Measurements from ENCODE around the gene SH3GLB2.
A peak's percentile ranks its signal among the peaks of the same experiment; 100 is the strongest.

SH3GLB2 gene

DNA sequence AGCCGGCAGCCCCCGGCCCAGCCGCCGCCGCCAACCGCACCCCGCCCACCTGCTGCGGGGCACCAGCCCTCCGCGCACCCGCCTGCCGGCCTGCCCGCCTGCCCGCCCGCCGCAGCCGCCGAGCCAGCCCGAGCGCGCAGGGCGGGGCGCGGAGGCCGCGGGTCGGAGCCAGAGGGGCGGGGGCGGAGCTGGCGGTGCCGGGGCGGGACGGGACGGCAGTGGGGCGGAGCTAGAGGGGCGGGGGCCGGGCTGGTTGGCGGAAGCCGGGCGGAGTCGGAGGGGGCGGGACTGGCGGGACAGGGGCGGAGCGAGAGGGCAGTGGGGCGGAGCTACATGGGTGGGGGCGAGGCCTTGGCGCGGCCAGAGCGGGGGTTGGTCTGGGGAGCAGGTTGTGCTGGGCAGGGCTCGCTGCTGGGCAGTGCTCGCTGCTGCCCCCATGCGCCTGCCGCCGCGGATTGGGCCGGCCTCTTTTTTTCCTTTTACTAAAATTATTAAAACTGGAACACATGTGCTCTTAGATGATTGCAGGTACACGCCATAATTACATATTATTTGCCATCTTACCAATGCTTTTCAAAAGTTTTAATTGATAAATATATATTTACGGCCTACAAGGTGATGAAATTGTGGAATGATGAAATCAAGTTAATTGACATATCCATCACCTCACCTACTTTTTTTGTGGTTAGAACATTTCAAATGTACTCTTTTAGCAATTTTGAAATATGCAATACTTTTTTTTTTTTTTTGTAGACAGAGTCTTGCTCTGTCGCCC, at the start of gene SH3GLB2:
Gene SH3GLB2 (minus strand): TSS at position 140 of the 775 bp plus-strand sequence. CDS start 177 bp downstream, outside the sequence.
- TF ChIP-seq, protein P1, sequence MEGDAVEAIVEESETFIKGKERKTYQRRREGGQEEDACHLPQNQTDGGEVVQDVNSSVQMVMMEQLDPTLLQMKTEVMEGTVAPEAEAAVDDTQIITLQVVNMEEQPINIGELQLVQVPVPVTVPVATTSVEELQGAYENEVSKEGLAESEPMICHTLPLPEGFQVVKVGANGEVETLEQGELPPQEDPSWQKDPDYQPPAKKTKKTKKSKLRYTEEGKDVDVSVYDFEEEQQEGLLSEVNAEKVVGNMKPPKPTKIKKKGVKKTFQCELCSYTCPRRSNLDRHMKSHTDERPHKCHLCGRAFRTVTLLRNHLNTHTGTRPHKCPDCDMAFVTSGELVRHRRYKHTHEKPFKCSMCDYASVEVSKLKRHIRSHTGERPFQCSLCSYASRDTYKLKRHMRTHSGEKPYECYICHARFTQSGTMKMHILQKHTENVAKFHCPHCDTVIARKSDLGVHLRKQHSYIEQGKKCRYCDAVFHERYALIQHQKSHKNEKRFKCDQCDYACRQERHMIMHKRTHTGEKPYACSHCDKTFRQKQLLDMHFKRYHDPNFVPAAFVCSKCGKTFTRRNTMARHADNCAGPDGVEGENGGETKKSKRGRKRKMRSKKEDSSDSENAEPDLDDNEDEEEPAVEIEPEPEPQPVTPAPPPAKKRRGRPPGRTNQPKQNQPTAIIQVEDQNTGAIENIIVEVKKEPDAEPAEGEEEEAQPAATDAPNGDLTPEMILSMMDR (IDR thresholded peaks at IDR 0.05; ENCODE audit: low read depth, low read length, missing control alignments): peak; percentile 77
- peak within 1 kb of the TSS; percentile 62 for H3K4me3 ChIP-seq (replicated peaks; ENCODE audit: low read depth, low read length)
- DNase-seq (ENCODE audit: extremely low read depth, low read depth): peak; percentile 64

GRCh38 chr9:129077236-129077635, 49.1 kb upstream of the SH3GLB2 start:
- H3K4me3 ChIP-seq (replicated peaks; ENCODE audit: low read depth, low read length): no peak overlapping the region
- no peak for DNase-seq (ENCODE audit: extremely low read depth, low read depth)
- TF ChIP-seq, protein P1 (IDR thresholded peaks at IDR 0.05; ENCODE audit: low read depth, low read length, missing control alignments): no peak

DNA sequence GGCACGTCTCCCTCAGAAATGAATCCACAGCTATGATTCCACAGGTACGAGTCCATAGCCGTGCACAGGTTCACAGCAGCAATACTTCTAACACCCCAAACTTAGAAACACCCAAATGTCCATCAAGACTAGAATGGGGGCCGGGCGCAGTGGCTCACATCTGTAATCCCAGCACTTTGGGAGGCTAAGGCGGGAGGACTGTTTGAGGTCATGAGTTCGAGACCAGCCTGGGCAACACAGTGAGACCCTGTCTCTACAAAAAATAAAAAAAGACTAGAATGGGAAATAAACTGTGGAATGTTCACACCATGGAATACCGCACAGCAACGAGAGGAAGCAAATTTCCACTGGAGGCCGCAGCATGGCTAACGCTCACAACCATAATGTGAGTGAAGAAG, 48.5 kb upstream of the SH3GLB2 start:
- H3K4me3 ChIP-seq (replicated peaks; ENCODE audit: low read depth, low read length): no peak overlapping the region
- DNase-seq (ENCODE audit: extremely low read depth, low read depth): no peak
- TF ChIP-seq, protein P1 (IDR thresholded peaks at IDR 0.05; ENCODE audit: low read depth, low read length, missing control alignments): no peak

- TF ChIP-seq, protein P1 (IDR thresholded peaks at IDR 0.05; ENCODE audit: low read depth, low read length, missing control alignments): no peak
- DNase-seq (ENCODE audit: extremely low read depth, low read depth): no peak
- H3K4me3 ChIP-seq (replicated peaks; ENCODE audit: low read depth, low read length): no peak overlapping the region
Measured at GRCh38 chr9:129075996-129076639, 48.0 kb upstream of the SH3GLB2 start.

GRCh38 chr9:129074106-129074505, 46.0 kb upstream of the SH3GLB2 start:
- TF ChIP-seq, protein P1 (IDR thresholded peaks at IDR 0.05; ENCODE audit: low read depth, low read length, missing control alignments): no peak
- DNase-seq (ENCODE audit: extremely low read depth, low read depth): no peak
- H3K4me3 ChIP-seq (replicated peaks; ENCODE audit: low read depth, low read length): no peak overlapping the region

DNA sequence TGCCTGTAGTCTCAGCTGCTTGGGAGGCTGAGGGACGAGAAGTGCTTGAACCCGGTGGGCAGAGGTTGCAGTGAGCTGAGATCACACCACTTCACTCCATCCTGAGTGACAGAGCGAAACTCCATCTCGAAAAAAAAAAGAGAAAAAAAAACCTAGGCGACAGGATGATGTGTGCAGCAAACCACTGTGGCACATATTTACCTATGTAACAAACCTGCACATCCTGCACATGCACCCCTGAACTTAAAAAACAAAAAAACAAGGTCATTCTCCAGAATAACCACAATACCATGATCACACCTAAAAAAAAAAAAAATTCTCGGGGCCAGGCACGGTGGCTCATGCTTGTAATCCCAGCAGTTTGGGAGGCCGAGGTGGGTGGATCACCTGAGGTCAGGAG, 45.3 kb upstream of the SH3GLB2 start:
- TF ChIP-seq, protein P1 (IDR thresholded peaks at IDR 0.05; ENCODE audit: low read depth, low read length, missing control alignments): no peak
- H3K4me3 ChIP-seq (replicated peaks; ENCODE audit: low read depth, low read length): no peak overlapping the region
- no peak for DNase-seq (ENCODE audit: extremely low read depth, low read depth)
